Activated CD4-positive, alpha-beta memory T cell treated with anti-CD3 and anti-CD28 coated beads for 36 hours (primary cell): Measurements from ENCODE around the gene SNRPD2. TPM values are rescaled to one million over a fixed set of nuclear protein-coding genes. Genes with fewer than 3 reads are reported as not detected.

Experiments
- CTCF ChIA-PET: fragments of 350-600 bp; sonication (Branson Sonifier 250); formaldehyde crosslinking; loops from one replicate; lab custom pipeline; 2021; ENCODE audit warnings: antibody characterized with exemption, inconsistent platforms; lab: Charles Lee
- POLR2A ChIA-PET: fragments of 350-600 bp; sonication (Branson Sonifier 250); formaldehyde crosslinking; loops from one replicate; lab custom pipeline; 2021; ENCODE audit warnings: antibody characterized with exemption; lab: Charles Lee
- DNase-seq: peaks from one replicate; pipeline ENCODE4 v3.0.0-alpha.2; 2020
- H3K27ac Mint-ChIP-seq: one replicate; pipeline ENCODE4 v1.8.0; 2021; ENCODE audit warnings: mixed read lengths
- H3K27me3 Mint-ChIP-seq: one replicate; pipeline ENCODE4 v1.8.0; 2021; ENCODE audit warnings: mixed read lengths
- H3K36me3 Mint-ChIP-seq: one replicate; pipeline ENCODE4 v1.8.0; 2021; ENCODE audit warnings: mixed read lengths
- H3K4me1 Mint-ChIP-seq: one replicate; pipeline ENCODE4 v1.8.0; 2021; ENCODE audit warnings: low read depth, mixed read lengths
- H3K4me3 Mint-ChIP-seq: one replicate; pipeline ENCODE4 v1.8.0; 2021; ENCODE audit warnings: mild to moderate bottlenecking, mixed read lengths
- H3K9me3 Mint-ChIP-seq: one replicate; pipeline ENCODE4 v1.8.0; 2021; ENCODE audit warnings: mixed read lengths
- intact Hi-C: fragments of 100-400 bp; cut with micrococcal nuclease; formaldehyde crosslinking; loops from one replicate; pipeline ENCODE4 v1.15.1; 2023
- total RNA-seq, 2 experiments: library from RNA; stranded (reverse); gene quantifications; one replicate each; pipeline ENCODE4 v1.2.3, GENCODE V29; 2021

SNRPD2 gene
- total RNA-seq, 2 experiments from 2014 or later: 789 TPM

GRCh38 chr19:45676851-45677263 lies 14.9 kb downstream of the SNRPD2 start:
- H3K4me3 Mint-ChIP-seq: peak overlapping the region; percentile 49
- ChIA-PET CTCF (interaction anchor here (0.6 to 8.3 kb wide), 10 partner anchors 9 to 238 kb away, joined by 3 to 77 read pairs (median 4); partner anchors contain the start of genes EML2, GIPR, QPCTL and SNRPD2), POLR2A (interaction anchor here (1.1 to 2.2 kb wide), 3 partner anchors 14 to 63 kb away, joined by 4 to 8 read pairs (median 6); partner anchors contain the start of genes QPCTL and SNRPD2)
- H3K36me3 Mint-ChIP-seq: peaks cover under 1% of the 10 kb centered on the region
- no peaks in the 10 kb centered on the region for H3K9me3 Mint-ChIP-seq
- peaks cover 18% of the 10 kb centered on the region for H3K4me1 Mint-ChIP-seq
- no peaks in the 10 kb centered on the region for H3K27me3 Mint-ChIP-seq
- intact Hi-C loops: loop anchor here (1.0 kb wide), 2 partner anchors 9 to 32 kb away; partner anchors contain the start of gene GIPR
- no peak overlapping the region for H3K27ac Mint-ChIP-seq
- DNase-seq: peak; percentile 69

- Mint-ChIP-seq H3K4me1 (peaks cover 24% of the 10 kb centered on the region), H3K9me3 (no peaks in the 10 kb centered on the region), H3K36me3 (no peaks in the 10 kb centered on the region), H3K27ac (no peak overlapping the region), H3K27me3 (peaks cover 11% of the 10 kb centered on the region), H3K4me3 (no peak overlapping the region)
- ChIA-PET CTCF (interaction anchor here (1.1 to 8.3 kb wide), 2 partner anchors 18 to 19 kb away, joined by 5 to 77 read pairs; partner anchors contain the start of genes QPCTL and SNRPD2), POLR2A (interaction anchor here (1.3 kb wide), 1 partner anchor 17 kb away, joined by 3 read pairs; the partner anchor contains the start of gene QPCTL)
- DNase-seq: no peak
- intact Hi-C loops: no loop called here
Observed at GRCh38 chr19:45674946-45675345, 16.8 kb downstream of the SNRPD2 start.

GRCh38 chr19:45670670-45671453 lies 20.9 kb downstream of the SNRPD2 start:
- DNase-seq: peak; percentile 83
- intact Hi-C loops: no loop called here
- ChIA-PET POLR2A (interaction anchor here (1.2 to 4.2 kb wide), 3 partner anchors 9 to 29 kb away, joined by 4 to 19 read pairs (median 4); partner anchors contain the start of genes QPCTL and SNRPD2), CTCF (interaction anchor here (1.0 to 1.7 kb wide), 4 partner anchors 10 to 146 kb away, joined by 3 to 5 read pairs (median 4); partner anchors contain the start of gene QPCTL)
- H3K9me3 Mint-ChIP-seq: no peaks in the 10 kb centered on the region
- no peaks in the 10 kb centered on the region for H3K36me3 Mint-ChIP-seq
- peaks cover 33% of the 10 kb centered on the region for H3K4me1 Mint-ChIP-seq
- peak overlapping the region; percentile 57 for H3K4me3 Mint-ChIP-seq
- H3K27ac Mint-ChIP-seq: no peak overlapping the region
- peaks cover 17% of the 10 kb centered on the region for H3K27me3 Mint-ChIP-seq

- H3K36me3 Mint-ChIP-seq: no peaks in the 10 kb centered on the region
- CTCF ChIA-PET: interaction anchor here (0.8 to 2.5 kb wide), 7 partner anchors 9 to 190 kb away, joined by 3 to 14 read pairs (median 5); partner anchors contain the start of gene QPCTL
- POLR2A ChIA-PET: interaction anchor here (0.6 to 4.2 kb wide), 5 partner anchors 9 to 183 kb away, joined by 3 to 19 read pairs (median 4); partner anchors contain the start of genes QPCTL and SNRPD2
Observed at GRCh38 chr19:45668342-45668871, 23.3 kb downstream of the SNRPD2 start.

GRCh38 chr19:45667620-45668341 lies 24.0 kb downstream of the SNRPD2 start, which contains the start of gene GIPR:
TSS of gene GIPR (plus strand) at chr19:45668221. CDS start at chr19:45669521, 1,300 bp downstream.
- Mint-ChIP-seq H3K9me3 (no peaks in the 10 kb centered on the region), H3K36me3 (no peaks in the 10 kb centered on the region), H3K4me1 (peaks cover 33% of the 10 kb centered on the region), H3K27ac (peak within 1 kb of the TSS; percentile 42), H3K27me3 (peaks cover 19% of the 10 kb centered on the region), H3K4me3 (peak within 1 kb of the TSS; percentile 76)
- peak; percentile 88 for DNase-seq
- CTCF ChIA-PET: interaction anchor here (0.6 to 2.5 kb wide), 10 partner anchors 10 to 197 kb away, joined by 3 to 14 read pairs (median 4); partner anchors contain the start of gene SNRPD2
- POLR2A ChIA-PET: interaction anchor here (0.6 to 4.2 kb wide), 3 partner anchors 10 to 182 kb away, joined by 3 to 19 read pairs (median 5); no protein-coding TSS in a partner anchor
- intact Hi-C loops: loop anchor here (1.0 kb wide), 4 partner anchors 10 to 217 kb away; partner anchors contain the start of gene QPCTL

More at GRCh38 chr19:45668342-45668871, 23.3 kb downstream of the SNRPD2 start:
- peak overlapping the region; percentile 76 for H3K4me3 Mint-ChIP-seq
- H3K9me3 Mint-ChIP-seq: no peaks in the 10 kb centered on the region
- peaks cover 19% of the 10 kb centered on the region for H3K27me3 Mint-ChIP-seq
- peak; percentile 60 for DNase-seq
- intact Hi-C loops: loop anchor here (1.0 kb wide), 3 partner anchors 9 to 218 kb away; partner anchors contain the start of gene QPCTL
- H3K4me1 Mint-ChIP-seq: peaks cover 33% of the 10 kb centered on the region
- H3K27ac Mint-ChIP-seq: peak overlapping the region; percentile 42

GRCh38 chr19:45664575-45664974 lies 27.2 kb downstream of the SNRPD2 start:
- H3K4me1 Mint-ChIP-seq: peaks cover 22% of the 10 kb centered on the region
- no peak overlapping the region for H3K27ac Mint-ChIP-seq
- no peaks in the 10 kb centered on the region for H3K9me3 Mint-ChIP-seq
- no peak overlapping the region for H3K4me3 Mint-ChIP-seq
- no peak for DNase-seq
- ChIA-PET CTCF (no interaction called here), POLR2A (no interaction called here)
- H3K36me3 Mint-ChIP-seq: no peaks in the 10 kb centered on the region
- H3K27me3 Mint-ChIP-seq: peaks cover 6% of the 10 kb centered on the region
- intact Hi-C loops: no loop called here

GRCh38 chr19:45663800-45664199 lies 28.0 kb downstream of the SNRPD2 start:
- no peak for DNase-seq
- intact Hi-C loops: no loop called here
- ChIA-PET CTCF (interaction anchor here (1.5 kb wide), 1 partner anchor 18 kb away, joined by 3 read pairs; no protein-coding TSS in a partner anchor), POLR2A (no interaction called here)
- Mint-ChIP-seq H3K9me3 (no peaks in the 10 kb centered on the region), H3K4me1 (peaks cover 15% of the 10 kb centered on the region), H3K27me3 (peaks cover 6% of the 10 kb centered on the region), H3K27ac (no peak overlapping the region), H3K36me3 (no peaks in the 10 kb centered on the region), H3K4me3 (no peak overlapping the region)

GRCh38 chr19:45660636-45661035 lies 31.1 kb downstream of the SNRPD2 start:
- ChIA-PET POLR2A (no interaction called here), CTCF (no interaction called here)
- no peaks in the 10 kb centered on the region for H3K4me1 Mint-ChIP-seq
- no peak for DNase-seq
- H3K4me3 Mint-ChIP-seq: no peak overlapping the region
- no peak overlapping the region for H3K27ac Mint-ChIP-seq
- H3K27me3 Mint-ChIP-seq: peaks cover 6% of the 10 kb centered on the region
- no peaks in the 10 kb centered on the region for H3K36me3 Mint-ChIP-seq
- intact Hi-C loops: no loop called here
- H3K9me3 Mint-ChIP-seq: no peaks in the 10 kb centered on the region

- Mint-ChIP-seq H3K4me1 (no peaks in the 10 kb centered on the region), H3K9me3 (no peaks in the 10 kb centered on the region), H3K27ac (no peak overlapping the region), H3K36me3 (no peaks in the 10 kb centered on the region), H3K27me3 (peaks cover 3% of the 10 kb centered on the region), H3K4me3 (no peak overlapping the region)
- POLR2A ChIA-PET: no interaction called here
- CTCF ChIA-PET: no interaction called here
- DNase-seq: no peak
- intact Hi-C loops: no loop called here
Observed at GRCh38 chr19:45659096-45659729, 32.5 kb downstream of the SNRPD2 start.

- Mint-ChIP-seq H3K4me3 (no peak overlapping the region), H3K4me1 (no peaks in the 10 kb centered on the region), H3K27me3 (peaks cover 3% of the 10 kb centered on the region), H3K27ac (no peak overlapping the region), H3K36me3 (no peaks in the 10 kb centered on the region), H3K9me3 (no peaks in the 10 kb centered on the region)
- ChIA-PET POLR2A (no interaction called here), CTCF (no interaction called here)
- no peak for DNase-seq
- intact Hi-C loops: no loop called here
Observed at GRCh38 chr19:45657520-45658167, 34.1 kb downstream of the SNRPD2 start.
